GM21390 (cell line): ENCODE data around the gene DNAJC9.
A peak's percentile ranks its signal among the peaks of the same experiment; 100 is the strongest.
"Not testable (repeated sequence)": the region's sequence is repeated elsewhere in the genome, so short reads cannot be mapped to it uniquely, and the experiment has no call there.

ENCODE experiments used
- ATAC-seq: cut with Tn5 transposase; IDR thresholded peaks from one replicate; pipeline ENCODE4 v1.9.1; 2021; ENCODE audit not compliant: unreplicated experiment

The DNAJC9 gene, protein sequence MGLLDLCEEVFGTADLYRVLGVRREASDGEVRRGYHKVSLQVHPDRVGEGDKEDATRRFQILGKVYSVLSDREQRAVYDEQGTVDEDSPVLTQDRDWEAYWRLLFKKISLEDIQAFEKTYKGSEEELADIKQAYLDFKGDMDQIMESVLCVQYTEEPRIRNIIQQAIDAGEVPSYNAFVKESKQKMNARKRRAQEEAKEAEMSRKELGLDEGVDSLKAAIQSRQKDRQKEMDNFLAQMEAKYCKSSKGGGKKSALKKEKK

DNA sequence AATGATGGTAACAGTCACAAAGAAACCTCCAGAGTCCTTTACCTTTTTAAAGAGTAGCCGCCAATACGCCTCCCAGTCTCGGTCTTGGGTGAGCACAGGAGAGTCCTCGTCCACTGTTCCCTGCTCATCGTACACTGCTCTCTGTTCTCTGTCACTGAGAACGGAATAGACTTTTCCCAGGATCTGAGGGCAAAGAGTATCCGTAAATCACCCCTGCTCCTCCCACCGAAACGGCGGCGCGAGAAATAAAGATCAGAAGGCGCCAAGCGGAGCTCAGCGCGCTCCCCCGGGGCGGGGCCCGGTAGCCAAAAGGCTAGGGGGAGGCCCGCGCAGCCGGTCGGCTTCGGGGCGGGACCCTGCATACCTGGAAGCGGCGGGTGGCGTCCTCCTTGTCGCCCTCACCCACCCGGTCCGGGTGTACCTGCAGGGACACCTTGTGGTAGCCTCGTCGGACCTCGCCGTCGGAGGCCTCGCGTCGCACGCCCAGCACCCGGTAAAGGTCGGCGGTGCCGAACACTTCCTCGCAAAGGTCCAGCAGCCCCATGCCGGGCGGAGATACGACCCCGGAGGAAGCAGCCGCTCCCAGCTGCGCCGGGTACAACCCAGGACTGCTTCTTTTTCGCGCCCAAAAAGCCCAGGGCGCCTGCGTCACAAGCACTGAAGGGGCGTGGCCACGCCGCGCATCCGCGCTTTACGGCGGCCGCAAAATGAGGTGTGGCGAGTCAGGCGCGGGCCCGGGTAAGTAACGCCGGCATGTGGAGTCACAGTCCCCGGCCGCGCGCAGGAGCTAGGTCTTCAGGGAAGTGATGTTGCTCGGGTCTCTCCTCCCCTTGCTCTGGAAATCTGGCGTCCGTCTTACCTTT is at the start of gene DNAJC9:
Gene DNAJC9 (minus strand): TSS at position 610 of the 863 bp plus-strand sequence. CDS start 66 bp downstream, at position 544.
- ATAC-seq = peak; percentile 83

DNA sequence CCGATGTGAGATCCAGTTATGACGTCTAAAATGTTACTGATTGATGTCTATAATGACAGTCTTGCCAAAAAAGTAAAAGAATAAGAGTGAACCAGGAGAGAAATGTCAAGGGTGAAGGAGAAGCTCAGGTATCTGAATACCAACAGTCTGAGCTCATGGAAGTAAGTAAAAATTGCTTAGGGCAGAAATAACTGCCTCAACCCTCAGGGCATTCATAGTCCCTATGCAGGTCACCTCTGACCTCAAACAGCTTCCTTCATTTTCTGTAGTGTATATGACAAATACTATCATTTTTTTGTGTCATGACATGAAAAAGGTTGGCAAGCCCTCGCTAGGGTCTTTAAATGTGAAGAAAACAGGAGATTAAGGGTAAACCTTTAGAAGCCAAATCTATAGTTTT is 46.4 kb upstream of the DNAJC9 start:
- ATAC-seq = no peak

DNA sequence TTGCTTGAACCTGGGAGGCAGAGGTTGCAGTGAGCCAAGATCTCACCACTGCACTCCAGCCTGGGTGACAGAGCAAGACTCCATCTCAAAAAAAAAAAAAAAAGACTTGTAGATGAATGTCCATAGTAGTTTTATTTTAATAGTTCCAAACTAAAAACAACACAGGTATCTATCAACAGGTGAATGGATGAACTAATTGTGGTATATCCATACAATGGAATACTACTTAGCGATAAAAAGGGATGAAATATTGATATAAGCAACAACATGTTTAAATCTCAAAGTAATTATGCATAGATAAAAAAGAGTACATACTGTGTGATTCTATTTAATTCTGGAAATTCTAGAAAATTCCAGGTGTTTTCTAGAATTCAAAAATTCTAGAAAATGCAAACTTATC is 42.9 kb upstream of the DNAJC9 start:
- ATAC-seq = no peak

DNA sequence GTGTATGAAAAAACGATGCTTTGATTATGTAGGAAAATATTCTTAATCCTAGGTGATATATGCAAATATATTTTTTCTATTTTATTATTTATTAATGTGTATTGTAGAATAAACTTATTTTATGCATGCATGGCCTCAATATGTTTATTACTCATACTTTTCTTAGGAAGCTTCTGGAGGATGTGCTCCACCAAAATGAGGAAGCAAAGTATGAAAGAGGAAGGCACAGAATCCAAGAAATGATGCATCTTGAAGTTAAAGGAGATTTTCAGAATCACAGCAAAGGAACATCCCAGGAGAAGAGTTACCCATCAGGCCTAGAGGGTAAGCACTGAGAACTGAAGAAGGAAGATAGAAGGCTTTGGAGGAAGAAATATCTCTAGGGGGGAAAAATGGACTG is 40.4 kb upstream of the DNAJC9 start:
- ATAC-seq = no peak

DNA sequence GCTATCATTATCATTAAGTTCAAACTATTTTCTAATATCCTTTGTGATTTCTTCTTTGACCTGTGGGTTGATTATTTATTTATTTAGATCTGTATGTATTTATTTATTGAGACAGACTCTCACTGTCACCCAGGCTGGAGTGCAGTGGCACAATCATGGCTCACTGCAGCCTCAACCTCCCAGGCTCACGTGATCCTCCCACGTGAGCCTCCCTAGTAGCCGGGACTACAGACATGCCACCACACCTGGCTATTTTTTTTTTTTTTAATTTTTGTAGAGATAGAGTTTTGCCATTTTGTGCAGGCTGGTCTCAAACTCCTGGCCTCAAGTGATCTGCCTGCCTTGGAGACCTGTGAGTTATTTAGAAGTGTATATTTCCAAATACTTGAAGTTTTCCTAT is 34.0 kb upstream of the DNAJC9 start:
- no peak for ATAC-seq

DNA sequence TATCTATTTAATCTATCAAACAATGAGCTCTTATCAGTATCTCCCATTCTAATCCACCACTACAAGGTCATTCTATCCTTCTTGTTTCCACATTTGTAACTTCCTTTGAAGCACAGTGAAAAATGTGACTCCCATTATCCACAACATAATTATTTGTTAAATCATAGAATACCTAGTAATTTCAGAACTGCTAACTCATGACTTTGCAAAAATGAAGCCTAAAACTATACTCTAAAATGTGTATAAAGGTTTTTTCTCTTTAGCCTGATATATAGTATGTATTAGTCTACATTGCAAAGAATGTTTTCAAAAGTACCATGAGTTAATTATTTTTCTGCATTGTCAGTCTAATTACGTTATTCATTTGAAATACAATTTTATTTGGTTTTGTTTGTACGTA is 17.4 kb upstream of the DNAJC9 start:
- no peak for ATAC-seq

DNA sequence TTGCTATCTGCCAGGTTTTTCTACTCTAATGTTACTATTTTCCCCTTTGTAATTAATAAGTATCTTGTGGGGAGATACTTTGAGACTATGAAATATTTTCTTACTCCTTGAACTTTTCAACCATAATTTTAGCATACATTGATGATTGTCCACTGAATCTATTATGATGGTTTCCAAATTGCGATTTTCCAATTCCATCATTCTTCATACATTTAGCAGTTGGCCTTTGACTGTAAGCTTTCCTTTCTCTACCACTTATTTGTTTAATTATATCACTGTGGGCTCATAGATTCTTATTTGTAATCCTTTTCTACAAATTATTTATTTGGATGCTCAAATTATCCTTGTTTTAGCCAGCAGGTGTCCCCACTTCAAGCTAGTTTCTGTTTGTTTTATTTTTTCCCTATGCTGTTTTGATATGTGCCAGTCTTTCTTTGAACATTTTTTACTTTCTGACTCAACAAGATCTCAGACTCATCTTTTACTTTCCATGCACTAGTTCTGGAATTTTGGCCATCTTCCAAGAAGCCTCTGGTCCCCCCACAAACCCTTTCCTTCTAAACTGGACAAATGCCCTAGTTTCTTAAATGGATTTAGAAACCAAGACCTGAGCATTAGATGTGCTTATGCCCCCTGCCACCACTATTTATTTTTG is 16.8 kb upstream of the DNAJC9 start:
- no peak for ATAC-seq

DNA sequence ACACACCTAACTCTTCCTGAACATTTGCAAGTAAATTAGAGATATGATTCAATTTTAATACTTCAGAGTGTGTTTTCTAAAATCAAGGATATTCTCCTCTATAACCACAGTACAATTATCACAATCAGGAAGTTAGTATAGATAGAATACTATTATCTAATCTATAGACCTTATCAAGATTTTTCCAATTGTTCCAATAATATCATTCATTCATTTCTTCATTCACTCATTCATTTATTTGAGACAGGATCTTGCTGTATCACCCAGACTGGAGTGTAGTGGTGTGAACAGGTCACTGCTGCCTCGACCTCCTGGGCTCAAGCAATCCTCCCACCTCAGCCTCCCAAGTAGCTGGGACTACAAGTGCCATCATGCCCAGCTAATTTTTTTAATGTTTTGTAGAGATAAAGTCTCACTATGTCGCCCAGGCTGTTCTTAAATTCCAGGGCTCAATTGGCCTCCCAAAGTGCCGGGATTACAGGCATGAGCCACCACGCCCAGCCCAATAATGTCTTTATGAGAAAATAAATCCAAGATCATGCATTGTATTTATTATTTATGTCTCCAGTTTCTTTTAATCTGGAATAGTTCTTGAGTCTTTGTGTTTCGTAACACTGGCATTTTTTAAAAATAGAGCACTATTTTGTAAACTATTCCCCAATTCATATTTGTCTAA is 16.0 kb upstream of the DNAJC9 start:
- no peak for ATAC-seq

DNA sequence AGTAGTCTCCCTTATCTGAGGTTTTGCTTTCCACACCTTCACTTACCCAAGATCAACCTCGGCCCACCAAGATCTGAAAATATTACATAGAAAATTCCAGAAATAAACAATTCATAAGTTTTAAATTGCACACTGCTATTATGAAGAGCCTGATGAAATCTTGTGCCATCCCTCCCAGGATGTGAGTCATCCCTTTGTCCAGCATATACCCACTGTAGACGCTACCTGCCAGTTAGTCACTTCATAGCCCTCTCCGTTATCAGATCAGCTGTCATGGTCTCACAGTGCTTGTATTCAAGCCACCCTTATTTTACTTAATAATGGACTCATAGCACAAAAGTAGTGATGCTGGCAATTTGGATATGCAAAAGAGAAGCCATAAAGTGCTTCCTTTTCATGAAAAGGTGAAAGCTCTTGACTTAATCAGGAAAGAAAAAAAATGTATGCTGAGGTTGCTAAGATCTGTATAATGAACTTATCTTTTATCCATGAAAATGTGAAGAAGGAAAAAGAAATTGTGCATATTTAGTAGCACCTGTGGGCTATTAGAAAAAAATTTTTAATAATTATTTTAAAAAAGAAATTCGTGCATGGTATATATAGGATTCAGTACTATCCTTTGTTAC is 15.2 kb upstream of the DNAJC9 start:
- ATAC-seq = no peak

DNA sequence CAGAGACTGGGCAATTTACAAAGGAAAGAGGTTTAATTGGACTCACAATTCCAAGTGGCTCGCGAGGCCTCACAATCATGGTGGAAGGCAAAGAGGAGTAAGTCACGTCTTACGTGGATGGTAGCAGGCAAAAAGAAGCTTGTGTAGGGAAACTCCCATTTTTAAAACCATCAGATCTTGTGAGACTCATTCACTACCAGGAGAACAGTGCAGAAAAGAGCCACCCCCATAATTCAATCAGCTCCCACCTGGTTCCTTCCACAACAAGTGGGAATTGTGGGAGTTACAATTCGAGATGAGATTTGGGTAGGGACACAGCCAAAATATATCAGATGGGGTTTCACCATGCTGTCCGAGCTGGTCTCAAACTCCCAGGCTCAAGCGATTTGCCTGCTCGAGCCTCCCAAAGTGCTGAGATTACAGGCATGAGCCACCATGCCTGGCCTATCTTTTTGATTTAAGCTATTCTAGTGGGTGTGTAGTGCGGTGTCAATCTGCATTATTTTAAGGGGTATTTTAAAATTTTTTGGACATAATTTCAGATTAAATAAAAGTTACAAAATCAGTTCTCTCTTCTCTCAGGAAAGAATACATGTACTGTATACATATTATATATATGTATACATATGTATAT is 14.4 kb upstream of the DNAJC9 start:
- ATAC-seq = no peak

DNA sequence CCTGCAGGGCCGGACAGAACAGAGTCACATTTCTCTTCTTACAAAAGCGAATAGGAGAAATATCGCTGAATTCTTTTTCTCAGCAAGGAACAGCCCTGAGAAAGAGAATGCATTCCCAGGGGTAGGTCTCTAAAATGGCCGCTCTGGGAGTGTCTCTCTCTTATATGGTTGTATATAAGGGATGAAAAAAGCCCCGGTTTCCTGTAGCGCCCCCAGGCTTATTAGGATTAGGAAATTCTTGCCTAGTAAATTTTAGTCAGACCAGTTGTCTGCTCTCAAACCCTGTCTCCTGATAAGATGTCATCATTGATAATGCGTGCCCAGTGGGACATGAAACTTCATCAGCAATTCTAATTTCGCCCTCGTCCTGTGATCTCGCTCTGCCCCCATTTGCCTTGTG is 11.6 kb upstream of the DNAJC9 start:
- not testable (repeated sequence) for ATAC-seq

DNA sequence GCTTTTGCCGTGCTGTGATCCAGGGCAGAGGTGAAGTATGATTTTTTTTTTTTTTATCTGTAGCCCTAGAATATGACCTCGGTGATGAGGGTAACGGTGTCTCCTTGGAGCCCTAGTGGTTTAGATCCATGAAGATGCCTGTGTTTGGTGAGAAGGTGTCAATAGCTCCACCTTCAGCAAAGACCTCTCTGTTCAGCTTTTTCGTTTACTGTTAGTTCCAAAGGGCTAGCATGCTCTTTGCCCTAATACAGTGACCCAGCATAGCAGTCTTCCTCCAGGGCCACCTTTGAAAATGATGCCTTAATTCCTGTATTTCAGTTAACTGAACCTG is 6.1 kb upstream of the DNAJC9 start:
- ATAC-seq = no peak

DNA sequence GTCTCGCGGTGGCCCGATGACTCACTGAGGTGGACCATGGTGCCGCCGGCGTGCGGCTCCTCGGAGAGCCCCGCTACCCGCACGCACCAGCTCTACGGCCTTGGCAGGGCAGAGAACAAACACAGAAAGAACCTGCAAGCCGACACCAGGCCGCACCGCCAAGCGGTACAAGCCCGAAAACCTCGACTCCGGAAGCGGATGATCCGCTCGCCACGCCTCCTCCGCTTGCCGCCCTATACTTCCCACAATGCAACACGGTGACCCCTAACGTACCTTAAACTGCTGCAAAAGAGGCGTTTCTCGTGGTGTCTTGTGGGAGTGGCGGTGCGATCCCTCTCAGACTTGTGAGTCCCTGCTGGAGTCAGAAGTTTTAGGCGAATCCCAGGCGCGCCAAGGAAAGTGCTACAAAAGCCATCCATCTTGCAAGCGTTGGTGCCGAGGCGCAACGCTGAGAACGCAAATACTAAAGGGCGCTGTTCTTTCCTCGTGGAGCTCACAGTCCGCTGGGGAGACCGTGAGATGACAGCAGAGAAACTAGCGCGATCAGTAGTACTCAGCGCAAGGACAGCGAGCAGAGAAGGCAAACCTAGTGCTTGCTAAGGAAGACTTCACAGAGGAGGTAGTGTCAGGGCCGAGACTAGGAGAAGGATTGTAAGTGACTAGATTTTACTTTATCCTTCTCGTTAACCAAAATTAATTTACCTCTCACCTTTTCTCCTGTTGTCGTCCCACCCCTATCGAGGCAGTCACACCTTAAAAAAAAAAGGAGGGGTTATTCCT is 5.6 kb upstream of the DNAJC9 start, which contains the start of gene MRPS16:
Gene MRPS16 (minus strand): TSS at position 200 of the 780 bp plus-strand sequence. CDS start 162 bp downstream, at position 38.
- ATAC-seq = peak; percentile 77

DNA sequence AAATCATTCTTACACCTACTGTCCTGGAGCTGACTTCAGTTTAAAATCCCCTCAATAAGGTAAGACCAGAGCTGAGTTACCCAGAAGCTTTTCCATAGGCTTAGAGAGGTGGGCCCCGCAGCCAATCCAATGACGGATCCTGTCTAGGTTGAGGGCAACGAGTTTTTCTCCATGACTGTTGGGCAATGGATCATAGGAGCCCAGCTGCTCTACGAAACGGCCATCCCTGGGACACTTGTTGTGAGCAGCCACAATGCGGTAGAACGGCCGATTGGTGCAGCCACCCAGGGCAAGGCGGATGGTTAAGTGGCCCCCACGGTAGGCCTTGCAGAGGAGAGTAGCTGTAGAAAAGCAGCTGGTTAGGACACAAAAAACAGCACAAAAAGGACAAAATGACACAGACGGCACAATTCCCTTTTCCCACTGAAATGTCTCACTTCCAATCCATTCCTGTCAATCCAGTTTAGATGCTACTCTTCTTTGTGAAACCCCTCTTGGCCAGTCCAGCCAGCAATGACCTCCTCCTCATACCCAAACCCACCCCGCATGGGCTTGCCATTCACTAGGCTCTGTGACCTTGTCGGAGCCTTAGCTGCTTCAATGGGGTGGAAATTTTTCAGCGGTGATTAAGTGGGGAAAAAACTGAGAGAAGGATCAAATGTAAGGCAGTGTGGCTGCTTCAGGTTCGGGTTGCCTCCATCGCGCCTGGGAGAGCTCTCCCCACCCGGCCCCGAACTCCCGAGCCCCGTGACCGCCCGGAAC is 4.8 kb upstream of the DNAJC9 start:
- ATAC-seq = peak; percentile 35

DNA sequence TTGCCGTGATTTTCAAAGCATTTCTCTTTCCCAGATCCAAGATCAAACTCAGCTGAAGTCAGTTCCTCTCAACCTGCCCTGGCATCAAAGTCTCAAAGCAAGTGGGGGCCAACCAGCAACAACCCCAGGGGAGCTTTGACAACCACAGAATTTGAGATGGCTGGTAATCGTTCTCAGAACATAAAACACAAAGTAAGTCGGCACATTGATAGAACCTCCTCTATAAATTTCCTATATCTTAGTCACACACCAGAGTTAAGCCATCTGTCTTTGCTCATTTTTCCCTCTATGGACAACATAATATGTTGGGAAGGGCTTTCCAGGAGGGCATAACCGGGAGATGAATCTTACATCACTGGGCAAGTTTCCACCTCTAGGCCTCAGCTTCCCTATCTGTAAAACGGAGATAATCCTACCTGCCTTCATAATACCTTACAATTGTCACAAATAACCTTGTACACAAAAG is 1.2 kb upstream of the DNAJC9 start:
- ATAC-seq = no peak

DNA sequence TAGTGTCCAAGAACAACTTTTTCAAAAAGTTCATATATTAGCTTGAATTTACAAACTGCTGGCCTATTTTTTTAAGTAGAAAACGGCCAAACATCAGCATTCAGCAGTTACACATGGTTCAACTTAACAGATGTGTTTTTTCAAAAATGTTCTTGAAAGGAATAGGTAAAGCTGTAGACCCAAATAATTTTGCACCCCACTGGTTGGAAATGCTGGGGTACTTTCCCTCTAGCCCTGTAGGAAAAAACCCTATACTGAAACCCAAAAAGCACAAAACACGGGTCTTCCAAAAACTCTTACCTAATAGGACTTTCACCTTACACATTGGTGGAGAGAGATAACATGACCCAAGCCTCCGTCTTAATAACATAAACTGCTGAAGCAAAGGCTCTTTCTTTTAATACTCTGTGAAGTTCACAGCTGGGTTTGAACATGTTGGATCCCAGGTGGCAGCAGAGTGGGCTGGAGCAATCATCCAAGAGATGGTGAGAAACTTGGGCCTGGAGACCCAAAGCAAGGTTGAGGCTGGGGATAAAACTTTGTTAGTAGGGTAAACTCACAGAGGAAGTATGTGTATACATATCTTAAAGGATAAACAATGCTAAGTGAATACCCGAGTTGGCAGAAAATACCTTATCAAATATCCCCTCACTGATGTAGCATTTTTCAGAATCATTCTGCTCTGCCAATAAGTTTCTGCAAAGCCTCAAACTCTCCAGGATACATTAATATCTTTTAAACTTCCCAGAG is 629 bp upstream of the DNAJC9 start:
- no peak for ATAC-seq

DNA sequence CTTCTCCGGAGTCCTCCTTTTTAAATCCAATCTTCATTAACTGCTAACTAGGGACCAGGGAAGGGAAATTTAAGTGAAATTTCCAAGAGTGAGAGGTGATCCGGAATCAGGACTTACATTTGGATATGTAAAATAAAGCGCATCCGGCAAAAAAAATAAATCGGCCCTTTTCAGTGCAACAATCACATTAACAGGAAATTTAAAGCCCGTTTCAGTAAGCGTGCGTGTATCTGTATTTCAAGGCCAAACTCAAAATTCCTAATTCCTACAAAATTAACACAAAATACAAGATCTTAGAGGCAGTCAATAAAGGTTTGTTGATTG is 771 bp downstream of the DNAJC9 start:
- no peak for ATAC-seq

DNA sequence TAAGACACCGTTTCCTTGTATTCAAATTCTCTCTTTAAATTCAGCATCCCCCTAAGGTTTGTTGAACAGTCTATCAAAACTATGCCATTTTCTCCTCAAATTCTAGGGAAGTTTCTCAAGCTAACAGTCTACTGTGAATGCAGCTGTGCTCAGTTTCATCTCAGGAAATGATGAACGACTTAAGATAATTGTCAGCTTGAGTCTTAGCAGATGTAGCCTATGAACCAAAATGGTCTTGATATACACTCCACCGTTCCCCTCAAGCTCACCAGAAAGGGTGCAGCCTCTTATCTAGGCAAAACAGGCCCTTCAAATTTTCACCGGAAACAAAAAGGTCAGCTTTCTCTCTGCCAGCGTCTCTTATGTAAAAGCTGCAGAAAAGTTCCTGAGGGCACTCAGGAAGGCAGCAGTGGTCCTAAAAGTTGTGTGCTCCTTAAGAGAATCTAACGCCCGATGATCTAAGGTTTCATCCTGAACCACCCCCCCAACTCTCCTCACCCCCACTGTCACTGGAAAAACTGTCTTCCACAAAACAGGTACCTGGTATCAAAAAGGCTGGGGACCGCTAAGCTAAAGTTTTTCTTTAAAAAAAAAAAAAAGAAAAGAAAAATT is 2.1 kb downstream of the DNAJC9 start:
- no peak for ATAC-seq
